ENCODE data around the gene NRXN2.

NRXN2 gene

DNA sequence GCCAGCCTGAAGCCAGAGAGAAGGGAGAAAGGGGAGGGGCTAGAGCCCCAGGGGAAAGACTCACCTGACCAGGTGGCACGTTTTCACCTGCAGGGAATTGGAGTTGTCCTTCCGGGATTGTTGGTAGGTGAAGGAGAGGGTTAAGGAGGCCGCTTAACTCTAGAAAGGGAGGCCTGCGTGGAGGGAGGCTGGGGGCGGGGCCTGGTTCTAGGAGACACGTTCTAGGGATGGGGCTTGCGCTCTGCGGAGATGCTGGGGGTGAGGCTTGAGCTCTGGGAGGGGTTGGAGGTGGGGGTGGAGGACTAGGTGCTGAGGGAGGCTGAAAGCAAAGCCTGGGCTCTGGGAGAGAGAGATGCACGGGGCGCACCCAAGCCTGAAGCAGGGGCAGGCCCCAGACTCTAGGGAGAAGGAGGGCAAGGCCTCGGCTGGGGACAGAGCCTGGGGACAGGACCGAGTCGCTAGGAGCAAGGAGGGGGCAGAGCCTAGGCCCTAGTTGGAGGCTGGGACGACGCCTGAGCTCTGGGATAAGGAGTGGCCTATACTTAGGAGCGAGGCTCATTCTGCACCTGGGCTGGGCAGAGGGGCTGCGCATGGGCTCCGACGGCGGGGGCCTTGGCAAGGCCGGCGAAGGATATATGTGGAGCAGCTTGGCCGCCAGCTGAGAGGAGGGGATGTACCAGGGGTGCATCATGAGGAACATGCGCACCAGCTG lies 18.5 kb upstream of the NRXN2 start:
- H3K27ac ChIP-seq (ENCODE audit: low read length, poor library complexity, severe bottlenecking), result no peak overlapping the region
- DNase-seq, result no peak
- peaks cover 70 to 74% of the 10 kb centered on the region in 2 experiments for H3K27me3 ChIP-seq (ENCODE audit: control insufficient read depth in 1 of 2, insufficient read depth in 1 of 2, low read length in 2 of 2)
- no peak overlapping the region for H3K23ac ChIP-seq (ENCODE audit: low read length in 2 of 2)
- no peak overlapping the region for H3K4ac ChIP-seq (ENCODE audit: low read depth in 1 of 2, low read length in 2 of 2)
- H3K9ac ChIP-seq (ENCODE audit: low read length), result no peak overlapping the region
- H3K4me1 ChIP-seq (ENCODE audit: control insufficient read depth, insufficient read depth, low read depth, low read length), result peaks cover 43% of the 10 kb centered on the region
- H4K8ac ChIP-seq (ENCODE audit: low read length), result no peak overlapping the region
- H4K91ac ChIP-seq (ENCODE audit: low read length), result no peak overlapping the region
- H3K79me1 ChIP-seq (replicated peaks; ENCODE audit: low read length, poor library complexity, severe bottlenecking), result no peaks in the 10 kb centered on the region
- 28% methylated on average over 24 of the region's 24 CpGs for WGBS
- H3K36me3 ChIP-seq (ENCODE audit: control insufficient read depth in 1 of 2, insufficient read depth in 2 of 2, low read depth in 1 of 2, low read length in 2 of 2), result no peaks in the 10 kb centered on the region
- no peak overlapping the region for H3K18ac ChIP-seq (ENCODE audit: low read depth in 1 of 2, low read length in 2 of 2)
- H2BK120ac ChIP-seq (ENCODE audit: low read depth, low read length), result no peak overlapping the region
- H3K4me3 ChIP-seq (ENCODE audit: insufficient read depth in 1 of 2, low read depth in 1 of 2, low read length in 2 of 2), result no peak overlapping the region
- no peak overlapping the region for H3K4me2 ChIP-seq (ENCODE audit: low read length, poor library complexity, severe bottlenecking)
- no peak overlapping the region for H2BK5ac ChIP-seq (ENCODE audit: low read depth, low read length, poor library complexity, severe bottlenecking)
- H3K9me3 ChIP-seq (ENCODE audit: control insufficient read depth, low read length), result no peaks in the 10 kb centered on the region
- H2AK5ac ChIP-seq (ENCODE audit: low read length, severe bottlenecking), result no peak overlapping the region
- H2BK12ac ChIP-seq (ENCODE audit: low read length in 2 of 2), result no peak overlapping the region
- peak overlapping the region; percentile 26 for H2BK15ac ChIP-seq (ENCODE audit: low read depth, poor library complexity, severe bottlenecking)
- H3K14ac ChIP-seq (ENCODE audit: low read length in 2 of 2), result no peak overlapping the region
- no peak overlapping the region for H2AFZ ChIP-seq (ENCODE audit: low read depth, low read length)

DNA sequence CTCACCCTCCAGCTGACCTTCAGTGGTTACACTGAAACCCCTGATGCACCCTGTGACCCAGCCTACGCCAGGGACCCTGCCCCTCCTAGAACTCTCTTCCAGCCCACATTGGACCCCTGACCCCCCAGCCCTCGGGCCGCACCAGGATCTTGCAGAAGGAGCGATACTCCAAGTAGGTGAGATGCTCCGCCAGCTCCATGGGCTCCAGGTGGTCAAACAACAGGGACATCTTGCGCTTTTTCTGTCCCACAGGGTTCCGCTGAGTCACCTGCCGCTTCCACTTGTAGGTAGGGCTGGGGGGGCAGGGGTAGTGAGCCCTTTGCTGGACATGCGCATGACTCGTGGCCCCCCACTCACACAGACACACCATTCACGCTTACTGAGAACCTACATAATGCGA lies 16.9 kb upstream of the NRXN2 start:
- Histone ChIP-seq H3K14ac (ENCODE audit: low read length in 2 of 2) (no peak overlapping the region), H3K18ac (ENCODE audit: low read depth in 1 of 2, low read length in 2 of 2) (no peak overlapping the region), H3K4me2 (ENCODE audit: low read length, poor library complexity, severe bottlenecking) (no peak overlapping the region), H4K8ac (ENCODE audit: low read length) (no peak overlapping the region), H2BK12ac (ENCODE audit: low read length in 2 of 2) (no peak overlapping the region), H2BK5ac (ENCODE audit: low read depth, low read length, poor library complexity, severe bottlenecking) (no peak overlapping the region), H3K27ac (ENCODE audit: low read length, poor library complexity, severe bottlenecking) (no peak overlapping the region), H3K27me3 (ENCODE audit: control insufficient read depth in 1 of 2, insufficient read depth in 1 of 2, low read length in 2 of 2) (peaks cover 76 to 77% of the 10 kb centered on the region in 2 experiments), H3K36me3 (ENCODE audit: control insufficient read depth in 1 of 2, insufficient read depth in 2 of 2, low read depth in 1 of 2, low read length in 2 of 2) (no peaks in the 10 kb centered on the region), H3K4ac (ENCODE audit: low read depth in 1 of 2, low read length in 2 of 2) (no peak overlapping the region), H3K9ac (ENCODE audit: low read length) (no peak overlapping the region), H3K9me3 (ENCODE audit: control insufficient read depth, low read length) (no peaks in the 10 kb centered on the region), H2BK15ac (ENCODE audit: low read depth, poor library complexity, severe bottlenecking) (no peak overlapping the region), H3K4me3 (ENCODE audit: insufficient read depth in 1 of 2, low read depth in 1 of 2, low read length in 2 of 2) (no peak overlapping the region), H3K23ac (ENCODE audit: low read length in 2 of 2) (no peak overlapping the region), H2AFZ (ENCODE audit: low read depth, low read length) (no peak overlapping the region), H2BK120ac (ENCODE audit: low read depth, low read length) (no peak overlapping the region), H2AK5ac (ENCODE audit: low read length, severe bottlenecking) (no peak overlapping the region), H4K91ac (ENCODE audit: low read length) (no peak overlapping the region), H3K79me1 (replicated peaks; ENCODE audit: low read length, poor library complexity, severe bottlenecking) (no peaks in the 10 kb centered on the region), H3K4me1 (ENCODE audit: control insufficient read depth, insufficient read depth, low read depth, low read length) (peaks cover 32% of the 10 kb centered on the region)
- 88% methylated on average over 12 of the region's 12 CpGs for WGBS
- no peak for DNase-seq

DNA sequence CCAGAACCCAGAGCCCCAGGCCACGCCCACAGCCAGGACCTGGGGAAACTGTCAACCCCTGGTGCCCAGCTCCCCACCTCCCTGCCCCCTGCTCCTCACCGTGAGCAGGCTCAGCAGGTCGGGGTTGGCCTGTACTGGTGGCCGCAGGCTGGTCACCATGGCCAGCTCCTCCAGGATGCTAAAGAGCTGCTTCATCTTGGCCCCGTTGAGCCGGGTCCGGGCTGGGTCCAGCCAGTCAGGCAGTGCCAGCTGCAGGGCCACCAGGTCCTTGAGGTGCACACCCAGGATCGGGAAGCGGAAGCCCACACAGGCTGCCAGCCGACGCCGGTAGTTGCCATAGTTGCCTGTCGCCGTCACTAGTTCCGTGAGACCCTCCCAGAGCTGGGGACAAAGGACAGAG lies 13.7 kb upstream of the NRXN2 start:
- H2BK12ac ChIP-seq (ENCODE audit: low read length in 2 of 2), result no peak overlapping the region
- H3K9me3 ChIP-seq (ENCODE audit: control insufficient read depth, low read length), result no peaks in the 10 kb centered on the region
- no peak overlapping the region for H2AK5ac ChIP-seq (ENCODE audit: low read length, severe bottlenecking)
- no peak overlapping the region for H3K23ac ChIP-seq (ENCODE audit: low read length in 2 of 2)
- H3K79me1 ChIP-seq (replicated peaks; ENCODE audit: low read length, poor library complexity, severe bottlenecking), result no peaks in the 10 kb centered on the region
- H3K4me2 ChIP-seq (ENCODE audit: low read length, poor library complexity, severe bottlenecking), result no peak overlapping the region
- H3K4me3 ChIP-seq (ENCODE audit: insufficient read depth in 1 of 2, low read depth in 1 of 2, low read length in 2 of 2), result no peak overlapping the region
- H2AFZ ChIP-seq (ENCODE audit: low read depth, low read length), result peak overlapping the region; percentile 24
- no peak overlapping the region for H3K18ac ChIP-seq (ENCODE audit: low read depth in 1 of 2, low read length in 2 of 2)
- peaks cover 2% of the 10 kb centered on the region for H3K4me1 ChIP-seq (ENCODE audit: control insufficient read depth, insufficient read depth, low read depth, low read length)
- H3K27ac ChIP-seq (ENCODE audit: low read length, poor library complexity, severe bottlenecking), result no peak overlapping the region
- no peak overlapping the region for H3K14ac ChIP-seq (ENCODE audit: low read length in 2 of 2)
- H3K36me3 ChIP-seq (ENCODE audit: control insufficient read depth in 1 of 2, insufficient read depth in 2 of 2, low read depth in 1 of 2, low read length in 2 of 2), result no peaks in the 10 kb centered on the region
- no peak overlapping the region for H3K9ac ChIP-seq (ENCODE audit: low read length)
- 86% methylated on average over 8 of the region's 15 CpGs for WGBS
- no peak overlapping the region for H3K4ac ChIP-seq (ENCODE audit: low read depth in 1 of 2, low read length in 2 of 2)
- H2BK120ac ChIP-seq (ENCODE audit: low read depth, low read length), result no peak overlapping the region
- peaks cover 56 to 60% of the 10 kb centered on the region in 2 experiments for H3K27me3 ChIP-seq (ENCODE audit: control insufficient read depth in 1 of 2, insufficient read depth in 1 of 2, low read length in 2 of 2)
- no peak overlapping the region for H2BK5ac ChIP-seq (ENCODE audit: low read depth, low read length, poor library complexity, severe bottlenecking)
- DNase-seq, result no peak
- no peak overlapping the region for H4K91ac ChIP-seq (ENCODE audit: low read length)
- no peak overlapping the region for H2BK15ac ChIP-seq (ENCODE audit: low read depth, poor library complexity, severe bottlenecking)
- H4K8ac ChIP-seq (ENCODE audit: low read length), result no peak overlapping the region

DNA sequence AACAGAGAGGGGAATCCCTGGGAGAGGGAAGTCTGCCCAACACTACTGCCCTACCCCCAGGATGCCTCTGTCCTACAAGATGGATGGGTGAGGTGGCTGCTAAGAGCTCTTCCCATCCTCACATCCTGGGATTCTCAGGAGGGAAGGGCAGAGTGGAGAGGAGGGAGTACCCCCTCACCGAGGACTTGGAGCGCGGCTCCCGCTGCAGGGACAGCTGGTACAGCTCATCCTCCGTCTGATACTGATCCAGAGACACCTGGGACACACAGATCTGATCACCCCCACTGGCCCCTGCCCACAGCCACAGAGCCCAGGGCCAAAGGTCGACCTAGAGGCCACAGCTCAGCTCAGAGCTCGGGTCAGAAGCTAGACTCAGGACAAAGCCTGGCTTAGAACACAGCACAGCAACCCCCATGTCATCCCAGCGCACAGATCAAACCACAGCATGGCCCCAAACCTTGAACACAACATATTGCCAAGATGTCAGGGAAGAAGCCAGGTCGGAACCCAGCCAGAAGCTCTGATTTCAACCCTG lies 12.8 kb upstream of the NRXN2 start:
- DNase-seq, result no peak
- Histone ChIP-seq H3K4ac (ENCODE audit: low read depth in 1 of 2, low read length in 2 of 2) (no peak overlapping the region), H4K8ac (ENCODE audit: low read length) (no peak overlapping the region), H3K14ac (ENCODE audit: low read length in 2 of 2) (no peak overlapping the region), H2AFZ (ENCODE audit: low read depth, low read length) (no peak overlapping the region), H3K4me2 (ENCODE audit: low read length, poor library complexity, severe bottlenecking) (no peak overlapping the region), H3K27me3 (ENCODE audit: control insufficient read depth in 1 of 2, insufficient read depth in 1 of 2, low read length in 2 of 2) (peaks cover 48 to 56% of the 10 kb centered on the region in 2 experiments), H3K79me1 (replicated peaks; ENCODE audit: low read length, poor library complexity, severe bottlenecking) (no peaks in the 10 kb centered on the region), H3K9ac (ENCODE audit: low read length) (no peak overlapping the region), H2AK5ac (ENCODE audit: low read length, severe bottlenecking) (no peak overlapping the region), H2BK12ac (ENCODE audit: low read length in 2 of 2) (no peak overlapping the region), H3K9me3 (ENCODE audit: control insufficient read depth, low read length) (no peaks in the 10 kb centered on the region), H3K18ac (ENCODE audit: low read depth in 1 of 2, low read length in 2 of 2) (no peak overlapping the region), H2BK120ac (ENCODE audit: low read depth, low read length) (no peak overlapping the region), H3K4me3 (ENCODE audit: insufficient read depth in 1 of 2, low read depth in 1 of 2, low read length in 2 of 2) (no peak overlapping the region), H3K23ac (ENCODE audit: low read length in 2 of 2) (no peak overlapping the region), H4K91ac (ENCODE audit: low read length) (no peak overlapping the region), H3K27ac (ENCODE audit: low read length, poor library complexity, severe bottlenecking) (no peak overlapping the region), H2BK15ac (ENCODE audit: low read depth, poor library complexity, severe bottlenecking) (no peak overlapping the region), H3K36me3 (ENCODE audit: control insufficient read depth in 1 of 2, insufficient read depth in 2 of 2, low read depth in 1 of 2, low read length in 2 of 2) (no peaks in the 10 kb centered on the region), H3K4me1 (ENCODE audit: control insufficient read depth, insufficient read depth, low read depth, low read length) (peaks cover 2% of the 10 kb centered on the region), H2BK5ac (ENCODE audit: low read depth, low read length, poor library complexity, severe bottlenecking) (no peak overlapping the region)
- WGBS, result 82% methylated on average over 9 of the region's 9 CpGs

All from mesenchymal stem cell (in vitro differentiated cells and primary cell).